Natural killer cell (primary cell): ENCODE measurements around the gene MKRN1. TPM values are rescaled to one million over a fixed set of nuclear protein-coding genes. Genes with fewer than 3 reads are reported as not detected.

ENCODE experiments used
- ATAC-seq, 3 donors: fragments of 150-1000 bp in 2 of 3; fragments of 200-7000 bp in 1 of 3; cut with Tn5 transposase; 1 replicate in 1 of 3; 2 replicates in 2 of 3; pipeline ENCODE4 v1.10.0; 2021; ENCODE audit warnings: mild to moderate bottlenecking in 2 of 3, moderate library complexity in 2 of 3
- DNase-seq, 2 donors: peaks; one replicate each; pipeline versions ENCODE4 v3.0.0 to v3.0.0-alpha.2; 2013 to 2021; ENCODE audit warnings: mixed read lengths in 1 of 2
- H3K27ac ChIP-seq: one replicate; pipeline ENCODE4 v1.5.1; 2013; ENCODE audit warnings: mild to moderate bottlenecking, low read length
- H3K27me3 ChIP-seq: one replicate; pipeline ENCODE4 v1.6.1; 2013; ENCODE audit warnings: low read length; ENCODE audit not compliant: control insufficient read depth, insufficient read depth
- H3K36me3 ChIP-seq: one replicate; pipeline ENCODE4 v1.6.1; 2013; ENCODE audit warnings: low read length; ENCODE audit not compliant: control insufficient read depth, insufficient read depth
- H3K4me1 ChIP-seq: one replicate; pipeline ENCODE4 v1.6.1; 2013; ENCODE audit warnings: low read length; ENCODE audit not compliant: control insufficient read depth, insufficient read depth
- H3K4me3 ChIP-seq: one replicate; pipeline ENCODE4 v1.5.1; 2013; ENCODE audit warnings: low read length
- H3K9me3 ChIP-seq: one replicate; pipeline ENCODE4 v1.6.1; 2013; ENCODE audit warnings: low read length; ENCODE audit not compliant: control insufficient read depth, insufficient read depth
- H3K27ac Mint-ChIP-seq, 2 donors: one replicate each; pipeline ENCODE4 v1.8.0; 2022; ENCODE audit warnings: mild to moderate bottlenecking in 2 of 2, mixed read lengths in 2 of 2, moderate library complexity in 1 of 2
- H3K27me3 Mint-ChIP-seq, 2 donors: one replicate each; pipeline ENCODE4 v1.8.0; 2022; ENCODE audit warnings: low read depth in 2 of 2, mixed read lengths in 2 of 2
- H3K36me3 Mint-ChIP-seq: one replicate; pipeline ENCODE4 v1.8.0; 2022; ENCODE audit warnings: mixed read lengths
- H3K4me1 Mint-ChIP-seq, 2 donors: one replicate each; pipeline ENCODE4 v1.8.0; 2022; ENCODE audit warnings: mixed read lengths in 2 of 2
- H3K4me3 Mint-ChIP-seq: one replicate; pipeline ENCODE4 v1.8.0; 2022; ENCODE audit warnings: mild to moderate bottlenecking, moderate library complexity, mixed read lengths
- H3K9me3 Mint-ChIP-seq, 2 donors: one replicate each; pipeline ENCODE4 v1.8.0; 2022; ENCODE audit warnings: mixed read lengths in 2 of 2
- CTCF ChIP-seq: fragments of 200-600 bp; IDR thresholded peaks from one replicate; pipeline ENCODE4 v1.8.0; 2022; ENCODE audit warnings: antibody characterized with exemption
- WGBS: methylation state at CpG from one replicate; pipeline ENCODE4 v1.1.7; 2013; ENCODE audit warnings: missing lambda C conversion rate; ENCODE audit not compliant: insufficient coverage; 5-methylcytosine and 5-hydroxymethylcytosine counted together
- intact Hi-C: fragments of 100-400 bp; cut with micrococcal nuclease; formaldehyde crosslinking; loops from one replicate; pipeline ENCODE4 v1.14.2; 2022
- total RNA-seq, 4 donors: library from RNA; stranded (reverse); fragments of 120-200 nt in 1 of 4; gene quantifications; one replicate each; pipeline versions ENCODE4 v1.2.3 to v1.2.4, GENCODE V29; 2013 to 2022

Gene MKRN1
- 100 to 1,000 TPM; 119 to 146 (median 136) TPM for total RNA-seq
- 153 TPM for total RNA-seq (2013)

GRCh38 chr7:140479062-140479738, at the start of gene MKRN1:
Gene MKRN1, minus strand, starts transcription at chr7:140479505. Its CDS starts 161 bp downstream, at chr7:140479344.
- Histone ChIP-seq H3K36me3 (no peaks in the 10 kb centered on the region), H3K27ac (peak within 1 kb of the TSS; percentile 75), H3K27me3 (no peaks in the 10 kb centered on the region), H3K9me3 (no peaks in the 10 kb centered on the region), H3K4me3 (peak within 1 kb of the TSS; percentile 86), H3K4me1 (peaks cover 26% of the 10 kb centered on the region)
- DNase-seq (peak; percentile 83 to 95), ATAC-seq (peak; percentile 84 to 93 (median 91))
- no peaks in the 10 kb centered on the region for H3K9me3 Mint-ChIP-seq
- peaks cover 30 to 34% of the 10 kb centered on the region in 2 donors for H3K4me1 Mint-ChIP-seq
- H3K27ac Mint-ChIP-seq: peak within 1 kb of the TSS; percentile 93
- intact Hi-C loops: loop anchor here (2.0 to 5.0 kb wide), 3 partner anchors 304 to 534 kb away; partner anchors contain the start of gene BRAF
- no peaks in the 10 kb centered on the region for H3K27me3 Mint-ChIP-seq
- TF ChIP-seq CTCF: no peak
- H3K4me3 Mint-ChIP-seq: peak within 1 kb of the TSS; percentile 99
- under 1% methylated on average over 70 of the region's 71 CpGs for WGBS
- no peaks in the 10 kb centered on the region for H3K36me3 Mint-ChIP-seq

- H3K4me1 Mint-ChIP-seq: peaks cover 0 to 15% of the 10 kb centered on the region in 2 donors
- Histone ChIP-seq H3K36me3 (no peaks in the 10 kb centered on the region), H3K4me1 (peaks cover 17% of the 10 kb centered on the region), H3K27ac (no peak overlapping the region), H3K4me3 (no peak overlapping the region), H3K27me3 (no peaks in the 10 kb centered on the region), H3K9me3 (no peaks in the 10 kb centered on the region)
- peaks cover 0 to 7% of the 10 kb centered on the region in 2 donors for H3K27me3 Mint-ChIP-seq
- no peak for ATAC-seq
- intact Hi-C loops: no loop called here
- no peaks in the 10 kb centered on the region for H3K36me3 Mint-ChIP-seq
- no peak for DNase-seq
- no peak for TF ChIP-seq CTCF
- 87% methylated on average over 31 of the region's 31 CpGs for WGBS
- no peaks in the 10 kb centered on the region for H3K9me3 Mint-ChIP-seq
- no peak overlapping the region for H3K4me3 Mint-ChIP-seq
- no peak overlapping the region for H3K27ac Mint-ChIP-seq
Observed at GRCh38 chr7:140526787-140527664, 47.7 kb upstream of the MKRN1 start.

- Histone ChIP-seq H3K4me3 (no peak overlapping the region), H3K36me3 (no peaks in the 10 kb centered on the region), H3K27ac (no peak overlapping the region), H3K9me3 (no peaks in the 10 kb centered on the region), H3K27me3 (no peaks in the 10 kb centered on the region), H3K4me1 (peaks cover 17% of the 10 kb centered on the region)
- no peak overlapping the region for H3K27ac Mint-ChIP-seq
- intact Hi-C loops: no loop called here
- peaks cover 0 to 15% of the 10 kb centered on the region in 2 donors for H3K4me1 Mint-ChIP-seq
- WGBS: 83% methylated on average over 8 of the region's 9 CpGs
- no peaks in the 10 kb centered on the region for H3K36me3 Mint-ChIP-seq
- H3K27me3 Mint-ChIP-seq: peaks cover 0 to 7% of the 10 kb centered on the region in 2 donors
- DNase-seq (no peak), ATAC-seq (no peak)
- TF ChIP-seq CTCF: no peak
- H3K9me3 Mint-ChIP-seq: no peaks in the 10 kb centered on the region
- H3K4me3 Mint-ChIP-seq: no peak overlapping the region
Observed at GRCh38 chr7:140526214-140526613, 46.9 kb upstream of the MKRN1 start.
